Esophagus squamous epithelium (tissue), 5 donors: Measurements from ENCODE around the gene ARID1A. TPM values are rescaled to one million over a fixed set of nuclear protein-coding genes. Genes with fewer than 3 reads are reported as not detected.

ENCODE experiments used
- DNase-seq: peaks from one replicate; lab custom pipeline; 2025; lab: John Stamatoyannopoulos, UW
- H3K27ac ChIP-seq, 4 donors: fragments of 200-600 bp; sonication (generic); one replicate each; pipeline ENCODE4 v1.5.1; 2016 to 2019; ENCODE audit warnings: mild to moderate bottlenecking in 1 of 4
- H3K27me3 ChIP-seq, 4 donors: fragments of 200-600 bp; sonication (generic); 1 replicate in 3 of 4; 2 replicates in 1 of 4; pipeline versions ENCODE4 v1.5.1 to v1.6.0; 2017 to 2021; ENCODE audit warnings: antibody characterized with exemption in 1 of 4
- H3K36me3 ChIP-seq, 3 donors: fragments of 200-600 bp; sonication (generic); one replicate each; pipeline ENCODE4 v1.5.1; 2016 to 2019
- H3K4me1 ChIP-seq, 3 donors: fragments of 200-600 bp; sonication (generic); one replicate each; pipeline ENCODE4 v1.5.1; 2017 to 2019
- H3K4me3 ChIP-seq, 4 donors: fragments of 200-600 bp; sonication (generic); 1 replicate in 3 of 4; 2 replicates in 1 of 4; pipeline ENCODE4 v1.5.1; 2016 to 2019; ENCODE audit warnings: mild to moderate bottlenecking in 2 of 4, moderate library complexity in 1 of 4
- H3K9me3 ChIP-seq, 3 donors: fragments of 200-600 bp; sonication (generic); one replicate each; pipeline ENCODE4 v1.5.1; 2016 to 2019
- CTCF ChIP-seq, 6 experiments: fragments of 450-650 bp in 4 of 6; fragments of 200-600 bp in 2 of 6; sonication (generic) in 2 of 6; IDR thresholded peaks; one replicate each; pipeline ENCODE4 v1.5.1; 2016 to 2019; ENCODE audit warnings: antibody characterized with exemption in 6 of 6, mild to moderate bottlenecking in 4 of 6, moderate library complexity in 4 of 6
- POLR2A ChIP-seq, 4 donors: fragments of 450-650 bp; IDR thresholded peaks; one replicate each; pipeline ENCODE4 v1.6.1; 2017; ENCODE audit warnings: antibody characterized with exemption in 4 of 4, mild to moderate bottlenecking in 4 of 4, moderate library complexity in 3 of 4
- WGBS, 2 donors: methylation state at CpG; one replicate each; pipeline ENCODE4 v1.1.5; 2018; 5-methylcytosine and 5-hydroxymethylcytosine counted together
- intact Hi-C: fragments of 100-400 bp; cut with DNase I; formaldehyde crosslinking; loops from one replicate; pipeline ENCODE4 v1.15.0; 2022
- total RNA-seq, 4 donors: library from RNA; depleted of rRNA; stranded (reverse); fragments of >200 nt; gene quantifications; one replicate each; pipeline ENCODE4 v1.1.0, GENCODE V29; 2016
- donor health status: DM: yes; HTN: yes; CAD: no.

Gene ARID1A
- total RNA-seq, 4 donors from 2014 or later, result 23.9 to 60.2 (median 43.5) TPM

- WGBS, 2 donors, result 81% methylated on average over 6 to 8 of the region's 11 CpGs
- peaks cover 7 to 22% (median 8%) of the 10 kb centered on the region in 3 donors for H3K4me1 ChIP-seq
- H3K36me3 ChIP-seq, result peaks cover 31 to 86% (median 47%) of the 10 kb centered on the region in 3 donors
- DNase-seq, result no peak
- H3K27ac ChIP-seq, result no peak overlapping the region
- no peaks in the 10 kb centered on the region for H3K9me3 ChIP-seq
- TF ChIP-seq CTCF (IDR thresholded peaks at IDR 0.05) (no peak), POLR2A (IDR thresholded peaks at IDR 0.05) (no peak)
- H3K27me3 ChIP-seq, result no peaks in the 10 kb centered on the region
- no peak overlapping the region for H3K4me3 ChIP-seq
- intact Hi-C loops, result no loop called here
Observed at GRCh38 chr1:26779098-26779668, 83.4 kb downstream of the ARID1A start.

- no peak overlapping the region for H3K27ac ChIP-seq
- no peaks in the 10 kb centered on the region for H3K9me3 ChIP-seq
- TF ChIP-seq CTCF (IDR thresholded peaks at IDR 0.05) (no peak), POLR2A (IDR thresholded peaks at IDR 0.05) (no peak)
- peaks cover 13 to 35% (median 18%) of the 10 kb centered on the region in 3 donors for H3K4me1 ChIP-seq
- peaks cover 21 to 73% (median 34%) of the 10 kb centered on the region in 3 donors for H3K36me3 ChIP-seq
- DNase-seq, result no peak
- H3K27me3 ChIP-seq, result no peaks in the 10 kb centered on the region
- WGBS, 2 donors, result 83 to 91% methylated on average over 14 to 15 of the region's 21 CpGs
- intact Hi-C loops, result loop anchor here (10.0 kb wide), 1 partner anchor 276 kb away; no protein-coding TSS in a partner anchor
- H3K4me3 ChIP-seq, result no peak overlapping the region
Observed at GRCh38 chr1:26780344-26780957, 84.6 kb downstream of the ARID1A start.

GRCh38 chr1:26781206-26781825, 85.5 kb downstream of the ARID1A start:
- H3K4me1 ChIP-seq, result peaks cover 13 to 43% (median 26%) of the 10 kb centered on the region in 3 donors
- H3K27me3 ChIP-seq, result no peaks in the 10 kb centered on the region
- 73 to 77% methylated on average over 11 of the region's 11 CpGs for WGBS, 2 donors
- no peak overlapping the region for H3K4me3 ChIP-seq
- DNase-seq, result no peak
- intact Hi-C loops, result loop anchor here (10.0 kb wide), 1 partner anchor 277 kb away; no protein-coding TSS in a partner anchor
- H3K36me3 ChIP-seq, result peaks cover 21 to 64% (median 30%) of the 10 kb centered on the region in 3 donors
- H3K9me3 ChIP-seq, result no peaks in the 10 kb centered on the region
- no peak overlapping the region for H3K27ac ChIP-seq
- no peak for TF ChIP-seq POLR2A (IDR thresholded peaks at IDR 0.05)
- no peak for TF ChIP-seq CTCF (IDR thresholded peaks at IDR 0.05)

GRCh38 chr1:26782521-26783212, 86.9 kb downstream of the ARID1A start:
- intact Hi-C loops, result loop anchor here (10.0 kb wide), 1 partner anchor 278 kb away; no protein-coding TSS in a partner anchor
- DNase-seq, result no peak
- peaks cover 21 to 51% (median 25%) of the 10 kb centered on the region in 3 donors for H3K36me3 ChIP-seq
- no peaks in the 10 kb centered on the region for H3K27me3 ChIP-seq
- no peaks in the 10 kb centered on the region for H3K9me3 ChIP-seq
- H3K4me1 ChIP-seq, result peaks cover 22 to 55% (median 35%) of the 10 kb centered on the region in 3 donors
- H3K27ac ChIP-seq, result peak overlapping the region in 2 of 4 donors; percentile 4 to 6
- H3K4me3 ChIP-seq, result no peak overlapping the region
- 50 to 67% methylated on average over 3 of the region's 3 CpGs for WGBS, 2 donors
- TF ChIP-seq CTCF (IDR thresholded peaks at IDR 0.05) (no peak), POLR2A (IDR thresholded peaks at IDR 0.05) (no peak)
